GM12892 (cell line): Measurements from ENCODE around the gene SRM.
A peak's percentile ranks its signal among the peaks of the same experiment; 100 is the strongest.

Experiments used
- POLR2A ChIP-seq: IDR thresholded peaks from 2 replicates; pipeline ENCODE4 v1.6.1; 2011; ENCODE audit warnings: low read depth, low read length, control low read depth
- POLR2AphosphoS5 ChIP-seq: IDR thresholded peaks from 2 replicates; pipeline ENCODE4 v1.6.1; 2011; ENCODE audit warnings: low read depth, low read length, control low read depth
- TAF1 ChIP-seq: IDR thresholded peaks from 2 replicates; pipeline ENCODE4 v1.6.1; 2011; ENCODE audit warnings: low read depth, mild to moderate bottlenecking, control low read depth, low read length, borderline replicate concordance

GRCh38 chr1:11024154-11024873 lies 35.5 kb downstream of the SRM start:
- TF ChIP-seq POLR2A (0 out of 2 replicates have a peak, but pooled peaks have one; percentile 19), POLR2AphosphoS5 (peak; percentile 23; the same call in 1 of the 2 replicates), TAF1 (no peak)
